Omental fat pad (tissue), 4 donors: ENCODE data around the gene CDKN2C. TPM values are rescaled to one million over a fixed set of nuclear protein-coding genes. Genes with fewer than 3 reads are reported as not detected.

ENCODE experiments used
- ATAC-seq: fragments of 150-250 bp; one replicate; pipeline ENCODE4 v1.9.1; 2016; ENCODE audit warnings: mild to moderate bottlenecking, moderate library complexity; ENCODE audit not compliant: low FRiP score
- DNase-seq: peaks from one replicate; pipeline ENCODE4 v3.0.0-alpha.2; 2019; ENCODE audit warnings: low spot score
- total RNA-seq, 4 donors: library from RNA; depleted of rRNA; stranded (reverse); fragments of >200 nt; gene quantifications; one replicate each; pipeline ENCODE4 v1.1.0, GENCODE V29; 2016
- TF ChIP-seq, protein P1 (sequence below), 3 donors: fragments of 450-650 bp; IDR thresholded peaks; one replicate each; pipeline ENCODE4 v1.5.1; 2016 to 2017; ENCODE audit warnings: antibody characterized with exemption in 3 of 3, mild to moderate bottlenecking in 3 of 3, moderate library complexity in 2 of 3

The CDKN2C gene
- total RNA-seq, 4 donors from 2014 or later = 20.0 to 82.8 (median 36.1) TPM

DNA sequence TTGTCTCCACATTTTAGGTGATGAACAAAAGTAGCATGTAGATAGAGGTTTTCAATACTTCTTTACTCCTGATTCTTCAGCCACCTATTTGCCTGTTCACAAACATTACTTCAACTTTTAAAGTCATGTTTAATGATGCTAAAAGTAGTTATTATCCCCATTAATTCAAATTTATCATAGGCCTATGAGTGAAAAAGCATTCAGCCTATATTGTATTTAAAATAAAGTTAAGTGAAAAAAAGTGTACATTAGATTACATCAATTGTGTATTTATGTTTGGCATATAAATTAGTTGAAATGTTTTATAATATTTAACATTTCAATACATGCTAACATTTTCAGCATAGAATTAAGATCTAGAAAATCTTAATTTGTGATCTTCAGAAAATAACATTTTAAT, 10.5 kb downstream of the CDKN2C start:
- DNase-seq (no peak), ATAC-seq (no peak)
- TF ChIP-seq, protein P1, sequence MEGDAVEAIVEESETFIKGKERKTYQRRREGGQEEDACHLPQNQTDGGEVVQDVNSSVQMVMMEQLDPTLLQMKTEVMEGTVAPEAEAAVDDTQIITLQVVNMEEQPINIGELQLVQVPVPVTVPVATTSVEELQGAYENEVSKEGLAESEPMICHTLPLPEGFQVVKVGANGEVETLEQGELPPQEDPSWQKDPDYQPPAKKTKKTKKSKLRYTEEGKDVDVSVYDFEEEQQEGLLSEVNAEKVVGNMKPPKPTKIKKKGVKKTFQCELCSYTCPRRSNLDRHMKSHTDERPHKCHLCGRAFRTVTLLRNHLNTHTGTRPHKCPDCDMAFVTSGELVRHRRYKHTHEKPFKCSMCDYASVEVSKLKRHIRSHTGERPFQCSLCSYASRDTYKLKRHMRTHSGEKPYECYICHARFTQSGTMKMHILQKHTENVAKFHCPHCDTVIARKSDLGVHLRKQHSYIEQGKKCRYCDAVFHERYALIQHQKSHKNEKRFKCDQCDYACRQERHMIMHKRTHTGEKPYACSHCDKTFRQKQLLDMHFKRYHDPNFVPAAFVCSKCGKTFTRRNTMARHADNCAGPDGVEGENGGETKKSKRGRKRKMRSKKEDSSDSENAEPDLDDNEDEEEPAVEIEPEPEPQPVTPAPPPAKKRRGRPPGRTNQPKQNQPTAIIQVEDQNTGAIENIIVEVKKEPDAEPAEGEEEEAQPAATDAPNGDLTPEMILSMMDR (IDR thresholded peaks at IDR 0.05) = no peak

DNA sequence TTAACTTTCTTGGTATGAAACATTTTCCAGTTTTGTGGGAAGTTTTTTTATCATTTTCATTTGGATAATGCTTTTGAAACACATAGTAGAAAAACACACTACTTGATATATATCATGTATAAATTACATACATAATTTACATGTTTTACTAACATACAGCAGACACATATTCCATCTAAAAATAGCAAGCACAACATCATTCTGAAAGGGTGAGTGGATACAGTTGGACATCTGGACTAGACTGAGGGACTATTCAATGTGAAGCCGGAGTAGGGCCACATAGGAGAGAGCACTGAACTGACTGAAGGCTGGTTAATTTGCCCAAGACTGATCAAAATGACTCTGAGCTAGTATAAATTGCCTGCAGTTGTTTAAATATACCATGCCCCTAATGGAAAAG, 11.7 kb downstream of the CDKN2C start:
- ATAC-seq (no peak), DNase-seq (no peak)
- TF ChIP-seq, protein P1 (IDR thresholded peaks at IDR 0.05) = no peak

DNA sequence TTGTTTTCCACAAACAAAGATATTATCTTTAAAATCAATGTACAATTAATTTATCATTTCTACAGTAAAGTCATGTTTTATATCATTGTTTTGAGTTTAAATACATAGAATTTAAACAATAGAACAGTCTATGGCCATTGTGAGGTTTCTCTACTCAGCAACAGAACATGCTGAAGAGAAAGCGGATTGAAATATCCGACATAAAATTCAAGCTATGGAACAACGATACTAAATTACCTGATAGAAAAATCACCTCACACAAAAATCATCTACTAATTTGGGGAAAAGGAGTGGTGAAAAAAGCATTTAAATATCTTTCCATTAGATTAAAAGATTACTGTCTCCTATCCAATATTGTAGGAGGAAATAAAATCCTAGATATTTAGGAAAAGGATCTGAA, 12.6 kb downstream of the CDKN2C start:
- ATAC-seq (no peak), DNase-seq (no peak)
- TF ChIP-seq, protein P1 (IDR thresholded peaks at IDR 0.05) = no peak

DNA sequence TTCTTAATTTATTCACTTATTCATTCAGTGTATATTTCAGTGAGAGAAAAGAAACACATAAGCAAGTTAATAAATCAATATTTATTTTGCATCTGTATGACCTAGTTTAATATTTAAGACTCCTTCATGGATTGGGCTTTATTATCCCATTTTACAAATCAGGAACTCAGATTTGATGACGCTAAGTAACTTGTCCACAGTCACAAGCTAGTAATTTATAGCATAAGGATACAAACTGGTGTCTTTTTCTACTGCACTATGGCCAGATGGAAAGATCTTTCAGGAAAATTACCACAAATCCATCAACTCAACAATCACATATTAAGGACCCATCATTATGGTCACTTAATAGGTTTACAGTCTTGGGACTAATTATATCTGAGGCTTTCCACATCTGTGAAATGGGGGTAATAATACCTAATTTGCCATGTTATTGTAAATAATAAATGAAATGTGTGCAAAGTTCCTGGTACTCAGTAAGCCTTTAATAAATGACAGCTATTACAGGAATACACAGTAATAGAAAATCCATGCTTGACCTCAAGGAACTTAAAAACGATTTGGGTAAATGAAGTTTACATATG, 13.3 kb downstream of the CDKN2C start:
- no peak for DNase-seq
- no peak for ATAC-seq
- TF ChIP-seq, protein P1 (IDR thresholded peaks at IDR 0.05) = no peak

DNA sequence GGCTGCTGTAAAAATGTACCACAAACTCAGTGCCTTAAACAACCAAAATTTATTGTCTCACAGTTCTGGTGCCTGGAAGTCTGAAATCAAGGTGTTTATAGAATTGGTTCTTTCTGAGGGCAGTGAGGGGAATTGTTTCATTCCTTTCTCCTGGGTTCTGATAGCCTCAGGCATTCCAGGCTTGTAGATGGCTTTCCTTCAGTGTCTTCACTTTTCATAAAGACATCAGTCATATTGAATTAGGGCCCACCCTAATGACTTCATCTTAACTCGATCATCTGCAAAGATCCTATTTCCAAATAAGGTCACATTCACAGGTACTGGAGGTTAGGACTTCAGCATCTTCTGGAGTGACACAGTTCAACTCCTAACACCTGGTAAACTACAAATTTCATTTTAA, 15.0 kb downstream of the CDKN2C start:
- TF ChIP-seq, protein P1 (IDR thresholded peaks at IDR 0.05) = no peak
- ATAC-seq = no peak

DNA sequence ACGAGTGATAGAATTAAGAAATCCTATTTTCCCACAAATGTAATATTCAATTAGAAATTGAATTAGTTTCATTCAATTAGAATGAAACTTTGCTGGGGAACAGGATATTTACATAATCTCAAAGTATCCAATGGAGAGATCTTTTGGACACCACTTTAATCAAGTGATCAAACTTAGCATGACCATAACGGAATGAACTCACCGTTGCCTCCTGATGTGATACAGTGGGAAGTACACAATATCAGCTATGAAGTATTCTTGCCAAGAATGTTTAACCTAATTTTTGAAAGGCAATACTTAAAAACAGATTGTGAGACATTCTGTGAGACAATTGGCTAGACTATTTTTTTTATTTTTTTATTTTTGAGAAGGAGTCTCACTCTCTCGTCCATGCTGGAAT, 16.6 kb downstream of the CDKN2C start:
- ATAC-seq = no peak
- TF ChIP-seq, protein P1 (IDR thresholded peaks at IDR 0.05) = no peak

More for the DNA sequence above, 15.0 kb downstream of the CDKN2C start:
- DNase-seq = no peak

DNA sequence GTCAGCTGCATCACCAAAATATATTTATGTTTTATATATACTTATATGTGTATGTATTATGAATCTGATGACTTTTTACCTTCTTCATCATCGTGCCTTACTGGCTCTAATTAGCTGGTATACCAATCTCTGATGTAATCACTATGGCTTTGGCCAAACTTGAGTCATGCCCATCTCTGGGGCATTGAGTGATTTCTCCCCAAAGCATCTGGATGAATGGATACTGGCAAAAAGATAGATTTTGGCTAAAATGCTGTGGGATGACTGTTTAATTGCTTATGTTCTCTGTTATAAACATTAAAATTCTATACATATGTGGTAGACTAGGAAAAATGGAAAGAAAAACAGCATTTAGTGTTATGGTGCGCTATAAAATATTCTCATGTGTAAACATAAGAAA, 19.6 kb downstream of the CDKN2C start:
- ATAC-seq (no peak), DNase-seq (no peak)
- TF ChIP-seq, protein P1 (IDR thresholded peaks at IDR 0.05) = no peak

More for the DNA sequence above, 16.6 kb downstream of the CDKN2C start:
- no peak for DNase-seq
